ENCODE results near the gene MINPP1. TPM values are rescaled to one million over a fixed set of nuclear protein-coding genes. Genes with fewer than 3 reads are reported as not detected.
A peak's percentile ranks its signal among the peaks of the same experiment; 100 is the strongest.

MINPP1 gene
- total and polyA plus RNA-seq, 2 of the 13 experiments (the other 11 are each of a cell fraction or from before 2014, with no cell fraction given): 19.2 to 53.7 TPM

DNA sequence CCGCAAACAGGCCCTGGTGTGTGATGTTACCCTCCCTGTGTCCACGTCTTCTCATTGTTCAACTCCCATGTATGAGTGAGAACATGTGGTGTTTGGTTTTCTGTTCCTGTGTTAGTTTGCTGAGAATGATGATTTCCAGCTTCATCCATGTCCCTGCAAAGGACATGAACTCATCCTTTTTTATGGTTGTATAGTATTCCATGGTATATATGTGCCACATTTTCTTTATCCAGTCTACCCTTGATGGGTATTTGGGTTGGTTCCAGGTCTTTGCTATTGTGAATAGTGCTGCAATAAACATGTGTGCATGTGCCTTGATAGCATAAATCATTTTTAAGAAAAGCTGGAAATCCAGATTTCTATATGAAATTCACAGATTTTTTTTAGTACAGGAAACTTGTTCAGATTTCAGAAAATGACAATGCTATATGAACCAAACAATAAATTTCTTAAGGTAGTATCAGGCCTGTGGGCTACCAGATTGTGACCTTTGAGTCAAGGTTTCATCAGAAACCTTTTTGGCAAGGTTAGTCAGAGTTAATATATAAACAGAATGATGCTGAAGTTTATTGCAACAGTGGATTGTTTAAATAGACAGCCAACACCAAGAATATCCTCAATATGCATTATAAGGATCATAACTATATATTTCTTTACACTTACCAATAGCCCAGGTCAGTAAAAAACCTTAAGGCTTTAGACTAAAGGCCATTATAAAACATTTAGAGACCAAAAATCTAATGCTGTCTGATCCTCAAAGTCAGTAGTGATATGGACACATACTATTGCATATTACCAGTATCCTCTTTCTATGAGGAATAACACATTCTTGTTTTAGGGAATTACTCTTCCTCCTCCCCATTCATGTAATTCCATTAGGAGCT is 86.3 kb downstream of the MINPP1 start (continued):
- peak; percentile 87 for TF ChIP-seq ARID3A (IDR thresholded peaks at IDR 0.05; ENCODE audit: low read depth, low read length)
- TF ChIP-seq HHEX (CRISPR knock-in tag; IDR thresholded peaks at IDR 0.05): no peak
- 0 out of 2 replicates have a peak, but pooled peaks have one; percentile 38 for TF ChIP-seq RARA (CRISPR knock-in tag; IDR thresholded peaks at IDR 0.05)
- TF ChIP-seq GATAD2A (CRISPR knock-in tag; IDR thresholded peaks at IDR 0.05): peak; percentile 79
- 0 out of 2 replicates have a peak, but pooled peaks have one; percentile 60 for TF ChIP-seq ZNF543 (CRISPR knock-in tag; IDR thresholded peaks at IDR 0.05)
- no peak for TF ChIP-seq SOX6 (IDR thresholded peaks at IDR 0.05)
- TF ChIP-seq SOX6 (CRISPR knock-in tag; IDR thresholded peaks at IDR 0.05): peak; percentile 22; the same call in 1 of the 2 replicates
- TF ChIP-seq ZGPAT (CRISPR knock-in tag; IDR thresholded peaks at IDR 0.05): peak; percentile 27; the same call in 1 of the 2 replicates
- peak in 1 of 2 experiments; percentile 44; a peak in 1 of 4 replicates for TF ChIP-seq EP300 (IDR thresholded peaks at IDR 0.05; ENCODE audit: low read depth in 2 of 2, low read length in 2 of 2)
- no peak for TF ChIP-seq EP300 (CRISPR knock-in tag; IDR thresholded peaks at IDR 0.05; ENCODE audit: borderline replicate concordance)
- 0 out of 2 replicates have a peak, but pooled peaks have one; percentile 25 for TF ChIP-seq NR2C2 (CRISPR knock-in tag; IDR thresholded peaks at IDR 0.05; ENCODE audit: borderline replicate concordance)
- TF ChIP-seq BCL6 (CRISPR knock-in tag; IDR thresholded peaks at IDR 0.05): 0 out of 2 replicates have a peak, but pooled peaks have one; percentile 25
- peak; percentile 78 for TF ChIP-seq CEBPG (CRISPR knock-in tag; IDR thresholded peaks at IDR 0.05)
- TF ChIP-seq SOX13 (IDR thresholded peaks at IDR 0.05): no peak
- TF ChIP-seq SOX13 (CRISPR knock-in tag; conservative IDR thresholded peaks at IDR 0.05 in 1 of 2, IDR thresholded peaks at IDR 0.05 in 1 of 2): peak in 1 of 2 experiments; percentile 62; a peak in 1 of 4 replicates
- peak; percentile 74; the same call in 1 of the 2 replicates for TF ChIP-seq CEBPB (IDR thresholded peaks at IDR 0.05; ENCODE audit: borderline replicate concordance, low read depth, low read length)
- 0 out of 2 replicates have a peak, but pooled peaks have one; percentile 22 for TF ChIP-seq ZNF331 (CRISPR knock-in tag; IDR thresholded peaks at IDR 0.05)
- TF ChIP-seq SETDB1 (CRISPR knock-in tag; IDR thresholded peaks at IDR 0.05; ENCODE audit: borderline replicate concordance): no peak
- TF ChIP-seq SAP130 (CRISPR knock-in tag; IDR thresholded peaks at IDR 0.05; ENCODE audit: low read depth): 0 out of 2 replicates have a peak, but pooled peaks have one; percentile 21
- TF ChIP-seq NCOA2 (CRISPR knock-in tag; IDR thresholded peaks at IDR 0.05): peak; percentile 49
- TF ChIP-seq PPARG (CRISPR knock-in tag; conservative IDR thresholded peaks at IDR 0.05): 0 out of 2 replicates have a peak, but pooled peaks have one; percentile 10
- no peak for TF ChIP-seq LCORL (IDR thresholded peaks at IDR 0.05)
- 0 out of 2 replicates have a peak, but pooled peaks have one; percentile 27 for TF ChIP-seq LCORL (CRISPR knock-in tag; IDR thresholded peaks at IDR 0.05)
- 0 out of 2 replicates have a peak, but pooled peaks have one; percentile 35 for TF ChIP-seq THAP11 (CRISPR knock-in tag; IDR thresholded peaks at IDR 0.05)
- peak; percentile 45; the same call in 1 of the 2 replicates for TF ChIP-seq RXRB (CRISPR knock-in tag; IDR thresholded peaks at IDR 0.05; ENCODE audit: borderline replicate concordance)
- no peak for TF ChIP-seq FOXP1 (IDR thresholded peaks at IDR 0.05)
- TF ChIP-seq FOXP1 (CRISPR knock-in tag; IDR thresholded peaks at IDR 0.05): 0 out of 2 replicates have a peak, but pooled peaks have one; percentile 34

All from HepG2 (cell line).